Measurements from ENCODE around the gene YTHDF2.

The YTHDF2 gene

DNA sequence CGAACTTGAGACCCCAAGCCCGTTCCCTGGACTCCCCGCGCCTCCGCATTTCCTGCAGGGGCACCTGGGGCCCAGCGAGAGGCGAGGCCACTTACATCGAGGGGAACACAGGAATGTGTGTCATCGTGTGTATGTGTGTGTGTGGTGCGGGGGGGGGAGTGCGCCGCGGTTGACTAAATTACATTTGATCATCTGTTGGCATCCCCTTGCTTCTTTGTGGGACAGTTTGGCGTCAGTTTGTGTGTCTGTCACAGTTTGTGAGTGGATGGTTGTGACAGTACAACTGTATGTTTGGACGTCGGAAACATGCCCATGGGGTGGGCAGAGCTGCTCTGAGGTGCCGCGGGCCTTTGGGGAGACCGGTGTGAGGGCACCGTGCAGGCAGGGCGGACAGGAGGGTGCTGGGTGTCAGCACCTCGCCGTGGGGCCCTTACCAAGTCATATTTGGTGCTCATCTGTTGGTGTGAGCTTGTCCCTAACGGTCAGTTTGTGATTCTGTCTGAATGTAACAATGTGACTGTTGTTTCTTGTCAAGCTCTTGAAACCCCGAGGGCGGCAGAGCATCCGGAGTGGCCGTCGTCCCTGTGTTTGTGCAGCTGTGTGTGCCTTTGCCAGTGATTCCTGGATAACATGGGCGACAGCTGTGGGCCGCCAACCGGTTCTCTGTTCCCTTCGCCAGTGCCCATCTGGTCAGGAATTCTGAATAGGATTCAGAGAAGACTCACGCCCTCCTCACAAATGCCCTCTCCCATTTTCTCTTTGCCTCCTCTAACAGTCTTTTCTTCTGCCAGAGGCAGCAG is 76.1 kb downstream of the YTHDF2 start:
- Histone ChIP-seq H3K4me1 (ENCODE audit: insufficient read depth, poor library complexity, severe bottlenecking) (no peaks in the 10 kb centered on the region), H3K9me3 (ENCODE audit: severe bottlenecking) (no peaks in the 10 kb centered on the region), H3K27me3 (ENCODE audit: insufficient read depth, poor library complexity, severe bottlenecking) (peaks cover 53% of the 10 kb centered on the region), H3K4me3 (ENCODE audit: severe bottlenecking) (no peak overlapping the region), H3K27ac (ENCODE audit: poor library complexity, severe bottlenecking) (no peak overlapping the region), H3K36me3 (ENCODE audit: low read depth) (no peaks in the 10 kb centered on the region)
- no peak for ATAC-seq (ENCODE audit: low read depth)
- TF ChIP-seq, protein P1, sequence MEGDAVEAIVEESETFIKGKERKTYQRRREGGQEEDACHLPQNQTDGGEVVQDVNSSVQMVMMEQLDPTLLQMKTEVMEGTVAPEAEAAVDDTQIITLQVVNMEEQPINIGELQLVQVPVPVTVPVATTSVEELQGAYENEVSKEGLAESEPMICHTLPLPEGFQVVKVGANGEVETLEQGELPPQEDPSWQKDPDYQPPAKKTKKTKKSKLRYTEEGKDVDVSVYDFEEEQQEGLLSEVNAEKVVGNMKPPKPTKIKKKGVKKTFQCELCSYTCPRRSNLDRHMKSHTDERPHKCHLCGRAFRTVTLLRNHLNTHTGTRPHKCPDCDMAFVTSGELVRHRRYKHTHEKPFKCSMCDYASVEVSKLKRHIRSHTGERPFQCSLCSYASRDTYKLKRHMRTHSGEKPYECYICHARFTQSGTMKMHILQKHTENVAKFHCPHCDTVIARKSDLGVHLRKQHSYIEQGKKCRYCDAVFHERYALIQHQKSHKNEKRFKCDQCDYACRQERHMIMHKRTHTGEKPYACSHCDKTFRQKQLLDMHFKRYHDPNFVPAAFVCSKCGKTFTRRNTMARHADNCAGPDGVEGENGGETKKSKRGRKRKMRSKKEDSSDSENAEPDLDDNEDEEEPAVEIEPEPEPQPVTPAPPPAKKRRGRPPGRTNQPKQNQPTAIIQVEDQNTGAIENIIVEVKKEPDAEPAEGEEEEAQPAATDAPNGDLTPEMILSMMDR (IDR thresholded peaks at IDR 0.05; ENCODE audit: poor library complexity, severe bottlenecking): no peak
- no peak for DNase-seq (ENCODE audit: low spot score)

DNA sequence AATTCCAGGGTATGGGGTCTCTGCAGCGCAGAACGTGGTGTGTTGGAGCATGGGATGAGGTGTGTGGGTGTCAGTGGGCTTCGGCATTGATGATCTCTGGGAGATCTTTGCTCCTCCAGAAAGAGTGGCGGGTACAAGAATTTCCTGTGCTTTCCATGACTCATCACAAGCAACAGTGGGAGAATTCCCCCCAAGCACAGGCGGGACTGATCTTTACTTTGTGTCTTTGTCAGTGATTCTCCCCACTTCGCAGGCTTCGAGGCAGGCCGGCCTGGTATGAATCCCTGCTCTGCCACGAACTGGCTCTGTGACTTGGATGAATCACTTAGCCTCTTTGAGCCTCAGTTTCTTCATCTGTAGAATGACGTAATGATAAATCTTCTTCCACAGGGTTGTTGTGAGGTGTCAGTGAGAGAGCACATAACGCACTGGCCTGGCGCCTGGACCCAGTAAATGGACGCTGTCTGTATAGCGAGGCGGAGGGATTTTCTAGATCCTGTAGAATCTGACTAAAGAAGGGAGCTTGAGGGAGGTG is 77.3 kb downstream of the YTHDF2 start:
- TF ChIP-seq, protein P1 (IDR thresholded peaks at IDR 0.05; ENCODE audit: poor library complexity, severe bottlenecking): no peak
- Histone ChIP-seq H3K4me3 (ENCODE audit: severe bottlenecking) (no peak overlapping the region), H3K27me3 (ENCODE audit: insufficient read depth, poor library complexity, severe bottlenecking) (peaks cover 53% of the 10 kb centered on the region), H3K27ac (ENCODE audit: poor library complexity, severe bottlenecking) (no peak overlapping the region), H3K9me3 (ENCODE audit: severe bottlenecking) (no peaks in the 10 kb centered on the region), H3K36me3 (ENCODE audit: low read depth) (no peaks in the 10 kb centered on the region), H3K4me1 (ENCODE audit: insufficient read depth, poor library complexity, severe bottlenecking) (no peaks in the 10 kb centered on the region)
- ATAC-seq (ENCODE audit: low read depth): no peak
- no peak for DNase-seq (ENCODE audit: low spot score)

DNA sequence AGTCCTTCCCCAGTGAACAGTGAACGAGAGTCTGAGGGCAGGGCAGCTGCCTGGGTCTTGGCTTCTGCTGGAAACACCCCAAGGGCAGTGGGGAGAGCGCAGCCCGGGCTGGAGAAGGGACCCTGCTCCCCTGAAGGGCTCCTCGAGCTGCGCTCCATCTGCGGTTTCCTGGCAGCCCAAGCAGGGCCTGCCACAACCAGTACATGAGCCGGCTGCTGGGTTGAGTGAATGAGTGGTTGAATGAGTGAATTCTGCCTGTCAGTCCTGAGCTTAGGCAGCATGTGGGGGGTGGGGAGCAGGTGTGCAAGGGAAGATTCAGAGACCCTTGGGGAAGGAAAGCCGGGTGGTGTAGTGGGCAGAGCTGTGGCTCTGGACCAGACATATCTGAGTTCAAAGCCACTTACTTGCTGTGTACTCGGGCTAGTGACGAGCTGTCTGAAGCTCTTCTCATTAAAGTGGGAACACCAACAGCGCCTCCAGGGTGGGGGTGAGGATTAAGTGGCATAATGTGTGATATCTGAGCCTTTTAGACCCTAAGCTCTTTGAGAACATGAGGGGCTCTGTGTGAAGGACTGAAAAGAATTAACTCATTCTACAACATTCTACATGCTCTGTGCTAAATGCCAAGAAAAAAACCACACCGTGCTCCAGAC is 78.9 kb downstream of the YTHDF2 start:
- ATAC-seq (ENCODE audit: low read depth) (no peak), DNase-seq (ENCODE audit: low spot score) (no peak)
- TF ChIP-seq, protein P1 (IDR thresholded peaks at IDR 0.05; ENCODE audit: poor library complexity, severe bottlenecking): no peak

DNA sequence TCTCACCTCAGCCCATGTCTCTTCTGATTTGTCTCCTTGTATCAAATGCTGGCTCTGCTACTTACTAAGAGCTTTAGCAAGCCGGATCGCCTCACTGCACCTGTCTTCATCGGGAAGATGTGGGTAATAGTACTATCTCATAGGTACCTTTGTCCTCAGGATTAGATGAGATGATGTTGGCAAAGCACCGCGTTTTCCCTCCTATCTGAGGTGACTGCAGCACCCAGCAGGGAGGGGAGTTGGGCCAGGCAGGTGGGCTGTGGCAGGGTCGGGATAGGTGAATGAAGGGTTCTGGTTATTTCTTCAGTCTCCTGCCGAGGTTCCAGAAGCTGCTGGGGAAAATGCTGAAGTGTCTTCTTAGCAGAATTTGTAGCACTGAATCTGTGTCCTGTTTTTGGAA is 80.4 kb downstream of the YTHDF2 start:
- no peaks in the 10 kb centered on the region for H3K36me3 ChIP-seq (ENCODE audit: low read depth)
- peaks cover 36% of the 10 kb centered on the region for H3K27me3 ChIP-seq (ENCODE audit: insufficient read depth, poor library complexity, severe bottlenecking)
- ATAC-seq (ENCODE audit: low read depth) (no peak), DNase-seq (ENCODE audit: low spot score) (no peak)
- H3K4me3 ChIP-seq (ENCODE audit: severe bottlenecking): no peak overlapping the region
- no peak overlapping the region for H3K27ac ChIP-seq (ENCODE audit: poor library complexity, severe bottlenecking)
- TF ChIP-seq, protein P1 (IDR thresholded peaks at IDR 0.05; ENCODE audit: poor library complexity, severe bottlenecking): no peak
- H3K9me3 ChIP-seq (ENCODE audit: severe bottlenecking): no peaks in the 10 kb centered on the region
- H3K4me1 ChIP-seq (ENCODE audit: insufficient read depth, poor library complexity, severe bottlenecking): no peaks in the 10 kb centered on the region

More for the DNA sequence above, 78.9 kb downstream of the YTHDF2 start:
- H3K36me3 ChIP-seq (ENCODE audit: low read depth): no peaks in the 10 kb centered on the region
- H3K9me3 ChIP-seq (ENCODE audit: severe bottlenecking): no peaks in the 10 kb centered on the region
- no peaks in the 10 kb centered on the region for H3K4me1 ChIP-seq (ENCODE audit: insufficient read depth, poor library complexity, severe bottlenecking)
- H3K27me3 ChIP-seq (ENCODE audit: insufficient read depth, poor library complexity, severe bottlenecking): peaks cover 48% of the 10 kb centered on the region
- H3K4me3 ChIP-seq (ENCODE audit: severe bottlenecking): no peak overlapping the region
- no peak overlapping the region for H3K27ac ChIP-seq (ENCODE audit: poor library complexity, severe bottlenecking)

All from RWPE2 (cell line).